A549 (cell line): ENCODE data around the gene NTM.

Experiments
- CHD2 ChIP-seq: fragments of 150-350 bp; IDR thresholded peaks from 2 replicates; pipeline ENCODE4 v1.6.1; 2014; ENCODE audit warnings: low read length; ENCODE audit not compliant: partially characterized antibody
- EP300 ChIP-seq, 2 experiments: fragments of >200 bp; sonication (Bioruptor Twin); formaldehyde crosslinking; IDR thresholded peaks; 2 replicates in 1 of 2; 3 replicates in 1 of 2; pipeline ENCODE4 v1.6.1; 2016 to 2017

GRCh38 chr11:131481971-131482370 lies 111.6 kb downstream of the NTM start:
- TF ChIP-seq EP300 (IDR thresholded peaks at IDR 0.05) (no peak), CHD2 (no peak)
